Natural killer cell (primary cell): ENCODE data around the gene PRPF6. TPM values are rescaled to one million over a fixed set of nuclear protein-coding genes. Genes with fewer than 3 reads are reported as not detected.

Source experiments
- ATAC-seq, 3 donors: fragments of 150-1000 bp in 2 of 3; fragments of 200-7000 bp in 1 of 3; cut with Tn5 transposase; 1 replicate in 1 of 3; 2 replicates in 2 of 3; pipeline ENCODE4 v1.10.0; 2021; ENCODE audit warnings: mild to moderate bottlenecking in 2 of 3, moderate library complexity in 2 of 3
- DNase-seq, 2 donors: peaks; one replicate each; pipeline versions ENCODE4 v3.0.0 to v3.0.0-alpha.2; 2013 to 2021; ENCODE audit warnings: mixed read lengths in 1 of 2
- H3K27ac ChIP-seq: one replicate; pipeline ENCODE4 v1.5.1; 2013; ENCODE audit warnings: mild to moderate bottlenecking, low read length
- H3K27me3 ChIP-seq: one replicate; pipeline ENCODE4 v1.6.1; 2013; ENCODE audit warnings: low read length; ENCODE audit not compliant: control insufficient read depth, insufficient read depth
- H3K36me3 ChIP-seq: one replicate; pipeline ENCODE4 v1.6.1; 2013; ENCODE audit warnings: low read length; ENCODE audit not compliant: control insufficient read depth, insufficient read depth
- H3K4me1 ChIP-seq: one replicate; pipeline ENCODE4 v1.6.1; 2013; ENCODE audit warnings: low read length; ENCODE audit not compliant: control insufficient read depth, insufficient read depth
- H3K4me3 ChIP-seq: one replicate; pipeline ENCODE4 v1.5.1; 2013; ENCODE audit warnings: low read length
- H3K9me3 ChIP-seq: one replicate; pipeline ENCODE4 v1.6.1; 2013; ENCODE audit warnings: low read length; ENCODE audit not compliant: control insufficient read depth, insufficient read depth
- H3K27ac Mint-ChIP-seq, 2 donors: one replicate each; pipeline ENCODE4 v1.8.0; 2022; ENCODE audit warnings: mild to moderate bottlenecking in 2 of 2, mixed read lengths in 2 of 2, moderate library complexity in 1 of 2
- H3K27me3 Mint-ChIP-seq, 2 donors: one replicate each; pipeline ENCODE4 v1.8.0; 2022; ENCODE audit warnings: low read depth in 2 of 2, mixed read lengths in 2 of 2
- H3K36me3 Mint-ChIP-seq: one replicate; pipeline ENCODE4 v1.8.0; 2022; ENCODE audit warnings: mixed read lengths
- H3K4me1 Mint-ChIP-seq, 2 donors: one replicate each; pipeline ENCODE4 v1.8.0; 2022; ENCODE audit warnings: mixed read lengths in 2 of 2
- H3K4me3 Mint-ChIP-seq: one replicate; pipeline ENCODE4 v1.8.0; 2022; ENCODE audit warnings: mild to moderate bottlenecking, moderate library complexity, mixed read lengths
- H3K9me3 Mint-ChIP-seq, 2 donors: one replicate each; pipeline ENCODE4 v1.8.0; 2022; ENCODE audit warnings: mixed read lengths in 2 of 2
- WGBS: methylation state at CpG from one replicate; pipeline ENCODE4 v1.1.7; 2013; ENCODE audit warnings: missing lambda C conversion rate; ENCODE audit not compliant: insufficient coverage; 5-methylcytosine and 5-hydroxymethylcytosine counted together
- intact Hi-C: fragments of 100-400 bp; cut with micrococcal nuclease; formaldehyde crosslinking; loops from one replicate; pipeline ENCODE4 v1.14.2; 2022
- total RNA-seq, 4 donors: library from RNA; stranded (reverse); fragments of 120-200 nt in 1 of 4; gene quantifications; one replicate each; pipeline versions ENCODE4 v1.2.3 to v1.2.4, GENCODE V29; 2013 to 2022
- TF ChIP-seq, protein P1 (sequence below): fragments of 200-600 bp; IDR thresholded peaks from one replicate; pipeline ENCODE4 v1.8.0; 2022; ENCODE audit warnings: antibody characterized with exemption

Gene PRPF6
- total RNA-seq, 3 donors from 2014 or later (not counting 1 experiment from before 2014, with no cell fraction given), result 52.7 to 63.0 (median 55.0) TPM

DNA sequence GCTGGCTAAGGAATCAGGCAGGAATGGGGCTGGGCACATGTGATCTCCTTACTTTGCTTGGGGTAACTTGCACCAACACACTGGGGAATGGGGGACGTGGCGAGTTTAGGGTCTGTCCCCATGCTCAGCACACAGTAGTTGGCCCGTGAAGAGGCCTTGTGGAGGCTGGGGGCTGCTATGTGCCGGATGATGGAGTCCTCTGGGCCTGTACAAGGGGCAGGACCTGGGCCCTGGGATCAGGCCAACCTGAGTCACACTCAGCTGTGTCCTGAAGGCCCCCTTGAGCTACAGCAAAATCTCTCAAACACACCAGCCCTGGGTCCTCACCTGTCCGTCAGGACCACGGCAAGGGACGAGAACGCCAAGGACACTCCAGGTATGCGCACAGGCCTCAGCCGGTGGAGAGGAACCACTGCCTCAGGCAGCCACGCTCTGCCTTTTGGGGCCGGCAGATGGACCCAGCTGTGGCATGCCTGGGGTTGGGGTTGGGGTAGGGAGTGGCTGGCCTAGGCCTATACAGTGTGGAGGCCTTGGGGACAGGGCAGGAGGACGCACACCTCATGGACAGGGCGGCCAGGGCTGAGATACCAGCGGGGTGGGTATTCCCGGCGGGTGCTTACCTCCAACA is 35.8 kb upstream of the PRPF6 start:
- Mint-ChIP-seq H3K36me3 (no peaks in the 10 kb centered on the region), H3K4me3 (no peak overlapping the region), H3K4me1 (peaks cover 33 to 49% of the 10 kb centered on the region in 2 donors), H3K27ac (no peak overlapping the region), H3K27me3 (no peaks in the 10 kb centered on the region), H3K9me3 (no peaks in the 10 kb centered on the region)
- 97% methylated on average over 17 of the region's 17 CpGs for WGBS
- H3K4me1 ChIP-seq, result peaks cover 60% of the 10 kb centered on the region
- no peak overlapping the region for H3K27ac ChIP-seq
- ATAC-seq (no peak), DNase-seq (no peak)
- no peaks in the 10 kb centered on the region for H3K9me3 ChIP-seq
- TF ChIP-seq, protein P1, sequence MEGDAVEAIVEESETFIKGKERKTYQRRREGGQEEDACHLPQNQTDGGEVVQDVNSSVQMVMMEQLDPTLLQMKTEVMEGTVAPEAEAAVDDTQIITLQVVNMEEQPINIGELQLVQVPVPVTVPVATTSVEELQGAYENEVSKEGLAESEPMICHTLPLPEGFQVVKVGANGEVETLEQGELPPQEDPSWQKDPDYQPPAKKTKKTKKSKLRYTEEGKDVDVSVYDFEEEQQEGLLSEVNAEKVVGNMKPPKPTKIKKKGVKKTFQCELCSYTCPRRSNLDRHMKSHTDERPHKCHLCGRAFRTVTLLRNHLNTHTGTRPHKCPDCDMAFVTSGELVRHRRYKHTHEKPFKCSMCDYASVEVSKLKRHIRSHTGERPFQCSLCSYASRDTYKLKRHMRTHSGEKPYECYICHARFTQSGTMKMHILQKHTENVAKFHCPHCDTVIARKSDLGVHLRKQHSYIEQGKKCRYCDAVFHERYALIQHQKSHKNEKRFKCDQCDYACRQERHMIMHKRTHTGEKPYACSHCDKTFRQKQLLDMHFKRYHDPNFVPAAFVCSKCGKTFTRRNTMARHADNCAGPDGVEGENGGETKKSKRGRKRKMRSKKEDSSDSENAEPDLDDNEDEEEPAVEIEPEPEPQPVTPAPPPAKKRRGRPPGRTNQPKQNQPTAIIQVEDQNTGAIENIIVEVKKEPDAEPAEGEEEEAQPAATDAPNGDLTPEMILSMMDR, result no peak
- H3K36me3 ChIP-seq, result peaks cover 38% of the 10 kb centered on the region
- intact Hi-C loops, result no loop called here
- H3K27me3 ChIP-seq, result no peaks in the 10 kb centered on the region
- no peak overlapping the region for H3K4me3 ChIP-seq

DNA sequence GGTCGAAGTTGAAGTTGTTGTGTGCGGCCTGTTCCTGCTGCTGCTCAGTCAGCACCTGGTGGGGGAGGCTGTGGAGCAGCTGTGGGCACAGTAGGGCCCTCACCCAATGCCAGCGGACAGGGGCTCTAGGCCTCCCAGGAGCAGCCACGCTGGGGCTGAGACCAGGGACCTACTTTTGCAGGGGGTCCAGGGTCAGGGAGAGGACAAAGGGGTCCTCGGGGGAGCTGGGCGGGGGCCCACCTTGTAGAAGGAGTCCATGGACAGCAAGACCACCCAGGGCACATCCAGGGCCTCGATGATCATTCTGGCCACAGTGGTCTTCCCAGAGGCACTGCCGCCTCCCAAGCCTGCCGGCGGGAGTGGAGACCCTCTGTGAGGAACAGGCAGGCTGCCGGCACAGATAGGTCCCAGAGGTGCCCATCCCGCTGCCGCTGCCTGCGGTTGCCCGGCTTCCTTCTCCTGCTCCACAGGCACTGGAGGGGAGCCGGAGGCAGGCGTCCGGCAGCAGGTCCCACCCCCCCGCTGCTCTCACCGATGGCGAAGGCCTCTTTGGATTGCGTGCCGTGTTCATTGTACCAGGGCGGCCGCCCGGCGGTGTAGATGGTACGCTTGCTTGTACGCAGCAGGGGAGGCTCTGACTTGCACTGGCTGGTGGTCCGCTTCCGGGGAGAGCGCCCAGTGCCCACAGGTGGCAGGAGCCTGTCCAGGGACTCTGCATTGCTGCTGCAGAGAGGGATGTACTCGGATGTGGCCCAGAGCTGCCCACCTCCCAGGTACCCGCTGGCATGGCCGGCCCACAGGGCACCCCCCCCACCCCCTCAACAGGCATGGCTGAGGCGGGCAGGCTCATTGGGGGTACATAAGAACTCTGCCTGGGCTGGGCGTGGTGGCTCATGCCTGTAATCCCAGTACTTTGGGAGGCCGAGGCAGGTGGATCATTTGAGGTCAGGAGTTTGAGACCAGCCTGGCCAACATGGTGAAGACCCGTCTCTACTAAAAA is 34.7 kb upstream of the PRPF6 start:
- WGBS, result 97% methylated on average over 39 of the region's 39 CpGs
- no peaks in the 10 kb centered on the region for H3K27me3 ChIP-seq
- H3K4me1 Mint-ChIP-seq, result peaks cover 29 to 45% of the 10 kb centered on the region in 2 donors
- H3K27ac ChIP-seq, result no peak overlapping the region
- ATAC-seq, result no peak
- TF ChIP-seq, protein P1, result no peak
- H3K27me3 Mint-ChIP-seq, result no peaks in the 10 kb centered on the region
- intact Hi-C loops, result no loop called here
- H3K36me3 ChIP-seq, result peaks cover 31% of the 10 kb centered on the region
- H3K4me3 Mint-ChIP-seq, result peak overlapping the region; percentile 42
- peak overlapping the region in 1 of 2 donors; percentile 96 for H3K27ac Mint-ChIP-seq
- H3K36me3 Mint-ChIP-seq, result no peaks in the 10 kb centered on the region
- no peaks in the 10 kb centered on the region for H3K9me3 Mint-ChIP-seq
- H3K9me3 ChIP-seq, result no peaks in the 10 kb centered on the region
- no peak overlapping the region for H3K4me3 ChIP-seq
- H3K4me1 ChIP-seq, result peaks cover 59% of the 10 kb centered on the region
- DNase-seq, result no peak

DNA sequence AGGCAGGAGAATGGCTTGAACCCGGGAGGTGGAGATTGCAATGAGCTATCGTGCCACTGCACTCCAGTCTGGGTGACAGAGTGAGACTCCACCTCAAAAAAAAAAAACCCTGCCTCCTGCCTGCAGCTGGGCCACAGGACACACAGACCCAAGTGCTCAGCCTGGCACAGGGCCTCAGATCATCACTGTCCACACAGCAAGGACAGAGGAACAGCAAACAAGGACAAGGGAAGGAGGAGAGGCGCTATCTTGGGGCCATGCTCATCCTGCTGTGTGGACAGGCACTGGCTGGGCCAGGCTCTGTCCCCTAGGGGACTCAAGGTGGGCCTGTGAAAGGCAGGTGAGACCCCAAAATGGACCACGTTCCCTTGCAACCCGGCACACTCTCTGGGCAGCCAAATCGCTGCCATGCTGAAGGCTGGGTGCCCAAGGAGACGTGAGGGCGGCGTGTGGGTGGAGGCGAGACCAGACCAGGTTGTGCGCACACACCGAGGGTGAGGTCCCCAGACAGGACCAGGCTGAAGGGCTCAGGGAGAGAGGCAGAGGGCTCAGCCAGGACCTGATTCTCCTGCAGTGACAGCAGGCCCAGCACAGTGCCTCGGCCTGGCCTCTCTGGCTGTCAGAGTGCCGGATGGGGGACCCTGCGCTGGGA is 33.8 kb upstream of the PRPF6 start:
- ATAC-seq (no peak), DNase-seq (no peak)
- Histone ChIP-seq H3K27ac (no peak overlapping the region), H3K4me3 (no peak overlapping the region), H3K9me3 (no peaks in the 10 kb centered on the region), H3K36me3 (peaks cover 31% of the 10 kb centered on the region), H3K4me1 (peaks cover 50% of the 10 kb centered on the region), H3K27me3 (no peaks in the 10 kb centered on the region)
- intact Hi-C loops, result no loop called here
- TF ChIP-seq, protein P1, result no peak
- H3K9me3 Mint-ChIP-seq, result no peaks in the 10 kb centered on the region
- 89% methylated on average over 15 of the region's 15 CpGs for WGBS
- peaks cover 25 to 36% of the 10 kb centered on the region in 2 donors for H3K4me1 Mint-ChIP-seq
- peak overlapping the region; percentile 42 for H3K4me3 Mint-ChIP-seq
- peak overlapping the region in 1 of 2 donors; percentile 96 for H3K27ac Mint-ChIP-seq
- no peaks in the 10 kb centered on the region for H3K36me3 Mint-ChIP-seq
- H3K27me3 Mint-ChIP-seq, result no peaks in the 10 kb centered on the region
